Glutamatergic neuron (in vitro differentiated cells): ENCODE results near the gene GALNT2. TPM values are rescaled to one million over a fixed set of nuclear protein-coding genes. Genes with fewer than 3 reads are reported as not detected.

Source experiments
- DNase-seq: peaks from one replicate; pipeline ENCODE4 v3.0.0; 2022
- H3K27ac Mint-ChIP-seq: one replicate; pipeline ENCODE4 v1.8.0; 2020; ENCODE audit warnings: mild to moderate bottlenecking, mixed read lengths, inconsistent platforms; ENCODE audit not compliant: unreplicated experiment
- H3K27me3 Mint-ChIP-seq: one replicate; pipeline ENCODE4 v1.8.0; 2020; ENCODE audit warnings: mild to moderate bottlenecking, moderate library complexity, mixed read lengths, inconsistent platforms; ENCODE audit not compliant: unreplicated experiment
- H3K36me3 Mint-ChIP-seq: one replicate; pipeline ENCODE4 v1.8.0; 2020; ENCODE audit warnings: mild to moderate bottlenecking, mixed read lengths, inconsistent platforms; ENCODE audit not compliant: unreplicated experiment
- H3K4me1 Mint-ChIP-seq: one replicate; pipeline ENCODE4 v1.8.0; 2020; ENCODE audit warnings: mild to moderate bottlenecking, low read depth, mixed read lengths, inconsistent platforms; ENCODE audit not compliant: unreplicated experiment
- H3K4me3 Mint-ChIP-seq: one replicate; pipeline ENCODE4 v1.8.0; 2020; ENCODE audit warnings: mild to moderate bottlenecking, mixed read lengths, inconsistent platforms; ENCODE audit not compliant: unreplicated experiment
- H3K9me3 Mint-ChIP-seq: one replicate; pipeline ENCODE4 v1.8.0; 2020; ENCODE audit warnings: mild to moderate bottlenecking, moderate library complexity, mixed read lengths, inconsistent platforms; ENCODE audit not compliant: unreplicated experiment
- CTCF ChIP-seq: fragments of 200-600 bp; sonication (generic); IDR thresholded peaks from one replicate; pipeline ENCODE4 v1.5.0; 2021; ENCODE audit not compliant: partially characterized antibody, unreplicated experiment
- total RNA-seq: library from RNA; stranded (reverse); fragmentation: NEBNext Ultra II Directional; extraction: Animal tissue kit (Norgen Biotek cat#: 25700); gene quantifications from one replicate; pipeline ENCODE4 v1.2.1, GENCODE V29; 2021; ENCODE audit not compliant: unreplicated experiment

GALNT2 gene
- total RNA-seq, 1 donor from 2014 or later: 35.2 TPM

GRCh38 chr1:230242326-230242725, 175.3 kb downstream of the GALNT2 start:
- no peak for DNase-seq
- H3K27me3 Mint-ChIP-seq: peaks cover 7% of the 10 kb centered on the region
- H3K9me3 Mint-ChIP-seq: no peaks in the 10 kb centered on the region
- no peak for TF ChIP-seq CTCF
- H3K4me1 Mint-ChIP-seq: no peaks in the 10 kb centered on the region
- H3K36me3 Mint-ChIP-seq: peaks cover 10% of the 10 kb centered on the region
- no peak overlapping the region for H3K4me3 Mint-ChIP-seq
- H3K27ac Mint-ChIP-seq: no peak overlapping the region

GRCh38 chr1:230243146-230243545, 176.1 kb downstream of the GALNT2 start:
- H3K4me1 Mint-ChIP-seq: no peaks in the 10 kb centered on the region
- no peaks in the 10 kb centered on the region for H3K9me3 Mint-ChIP-seq
- no peak for DNase-seq
- no peak overlapping the region for H3K4me3 Mint-ChIP-seq
- peaks cover 7% of the 10 kb centered on the region for H3K27me3 Mint-ChIP-seq
- no peak overlapping the region for H3K27ac Mint-ChIP-seq
- no peak for TF ChIP-seq CTCF
- peaks cover 10% of the 10 kb centered on the region for H3K36me3 Mint-ChIP-seq

- peaks cover 10% of the 10 kb centered on the region for H3K36me3 Mint-ChIP-seq
- peaks cover 9% of the 10 kb centered on the region for H3K27me3 Mint-ChIP-seq
- no peak overlapping the region for H3K4me3 Mint-ChIP-seq
- H3K27ac Mint-ChIP-seq: no peak overlapping the region
- DNase-seq: no peak
- H3K9me3 Mint-ChIP-seq: peaks cover 2% of the 10 kb centered on the region
- no peak for TF ChIP-seq CTCF
- H3K4me1 Mint-ChIP-seq: no peaks in the 10 kb centered on the region
Measured at GRCh38 chr1:230243583-230244353, 176.7 kb downstream of the GALNT2 start.

- H3K4me1 Mint-ChIP-seq: no peaks in the 10 kb centered on the region
- DNase-seq: no peak
- peak overlapping the region; percentile 50 for H3K27ac Mint-ChIP-seq
- H3K36me3 Mint-ChIP-seq: peaks cover 4% of the 10 kb centered on the region
- no peak overlapping the region for H3K4me3 Mint-ChIP-seq
- H3K9me3 Mint-ChIP-seq: peaks cover 4% of the 10 kb centered on the region
- no peak for TF ChIP-seq CTCF
- H3K27me3 Mint-ChIP-seq: peaks cover 9% of the 10 kb centered on the region
Measured at GRCh38 chr1:230246551-230246950, 179.5 kb downstream of the GALNT2 start.
